ENCODE results near the gene DNAI4. TPM values are rescaled to one million over a fixed set of nuclear protein-coding genes. Genes with fewer than 3 reads are reported as not detected.

DNAI4 gene
- polyA plus RNA-seq, 1 donor (not counting 4 experiments of a cell fraction or from before 2014, with no cell fraction given) = 4.1 TPM

- Histone ChIP-seq H3K4me3 (ENCODE audit: control insufficient read depth in 2 of 3, extremely low read depth in 1 of 3, insufficient read depth in 2 of 3, low read depth in 1 of 3, low read length in 3 of 3) (no peak overlapping the region), H3K27ac (ENCODE audit: control insufficient read depth, insufficient read depth, low read length) (no peak overlapping the region), H3K9me3 (ENCODE audit: control insufficient read depth, low read depth, low read length) (no peaks in the 10 kb centered on the region), H2AFZ (ENCODE audit: control insufficient read depth, low read length) (no peak overlapping the region), H3K4me1 (ENCODE audit: control insufficient read depth, extremely low read depth, insufficient read depth, low read length) (no peaks in the 10 kb centered on the region), H4K20me1 (ENCODE audit: control insufficient read depth, extremely low read depth, insufficient read depth, low read length) (no peaks in the 10 kb centered on the region), H3K36me3 (ENCODE audit: control insufficient read depth in 2 of 2, extremely low read depth in 1 of 2, insufficient read depth in 2 of 2, low read length in 2 of 2) (no peaks in the 10 kb centered on the region), H3K4me2 (ENCODE audit: control insufficient read depth, extremely low read depth, insufficient read depth, low read depth, low read length) (no peak overlapping the region), H3K9ac (ENCODE audit: control insufficient read depth, extremely low read depth, insufficient read depth, low read length) (no peak overlapping the region), H3K9me1 (ENCODE audit: control insufficient read depth, extremely low read depth, insufficient read depth, low read length) (no peaks in the 10 kb centered on the region), H3K27me3 (ENCODE audit: control insufficient read depth, extremely low read depth, insufficient read depth, low read length) (no peaks in the 10 kb centered on the region), H3K79me2 (ENCODE audit: control insufficient read depth, insufficient read depth, low read length) (no peaks in the 10 kb centered on the region)
- DNase-seq (ENCODE audit: low read depth, low spot score) (no peak), FAIRE-seq (no peak)
- TF ChIP-seq CTCF (optimal IDR thresholded peaks at IDR 0.05 in 1 of 3, IDR thresholded peaks at IDR 0.05 in 1 of 3, conservative IDR thresholded peaks at IDR 0.05 in 1 of 3; ENCODE audit: extremely low read depth in 1 of 3, insufficient read depth in 2 of 3, low read length in 3 of 3) = no peak
- no peak for TF ChIP-seq EZH2 (IDR thresholded peaks at IDR 0.05; ENCODE audit: low read length)
- dilution Hi-C loops (cut with MboI; ENCODE audit: extremely low pct_ligation_motif_present, low sequenced_read_pairs) = no loop called here
Measured at GRCh38 chr1:66770240-66770639, 154.4 kb downstream of the DNAI4 start.

- Histone ChIP-seq H3K27ac (ENCODE audit: control insufficient read depth, insufficient read depth, low read length) (no peak overlapping the region), H3K36me3 (ENCODE audit: control insufficient read depth in 2 of 2, extremely low read depth in 1 of 2, insufficient read depth in 2 of 2, low read length in 2 of 2) (no peaks in the 10 kb centered on the region), H3K27me3 (ENCODE audit: control insufficient read depth, extremely low read depth, insufficient read depth, low read length) (no peaks in the 10 kb centered on the region), H3K4me1 (ENCODE audit: control insufficient read depth, extremely low read depth, insufficient read depth, low read length) (no peaks in the 10 kb centered on the region), H3K9ac (ENCODE audit: control insufficient read depth, extremely low read depth, insufficient read depth, low read length) (no peak overlapping the region), H4K20me1 (ENCODE audit: control insufficient read depth, extremely low read depth, insufficient read depth, low read length) (no peaks in the 10 kb centered on the region), H3K4me3 (ENCODE audit: control insufficient read depth in 2 of 3, extremely low read depth in 1 of 3, insufficient read depth in 2 of 3, low read depth in 1 of 3, low read length in 3 of 3) (no peak overlapping the region), H3K79me2 (ENCODE audit: control insufficient read depth, insufficient read depth, low read length) (no peaks in the 10 kb centered on the region), H2AFZ (ENCODE audit: control insufficient read depth, low read length) (no peak overlapping the region), H3K9me1 (ENCODE audit: control insufficient read depth, extremely low read depth, insufficient read depth, low read length) (no peaks in the 10 kb centered on the region), H3K4me2 (ENCODE audit: control insufficient read depth, extremely low read depth, insufficient read depth, low read depth, low read length) (no peak overlapping the region), H3K9me3 (ENCODE audit: control insufficient read depth, low read depth, low read length) (no peaks in the 10 kb centered on the region)
- no peak for TF ChIP-seq CTCF (optimal IDR thresholded peaks at IDR 0.05 in 1 of 3, IDR thresholded peaks at IDR 0.05 in 1 of 3, conservative IDR thresholded peaks at IDR 0.05 in 1 of 3; ENCODE audit: extremely low read depth in 1 of 3, insufficient read depth in 2 of 3, low read length in 3 of 3)
- no peak for TF ChIP-seq EZH2 (IDR thresholded peaks at IDR 0.05; ENCODE audit: low read length)
- dilution Hi-C loops (cut with MboI; ENCODE audit: extremely low pct_ligation_motif_present, low sequenced_read_pairs) = no loop called here
- FAIRE-seq = no peak
- DNase-seq (ENCODE audit: low read depth, low spot score) = no peak
Measured at GRCh38 chr1:66769512-66770229, 155.0 kb downstream of the DNAI4 start.
